GM12878 (cell line): ENCODE results near the gene TTC23L. TPM values are rescaled to one million over a fixed set of nuclear protein-coding genes. Genes with fewer than 3 reads are reported as not detected.

Experiments used
- ATAC-seq: fragments of 200-7000 bp; cut with Tn5 transposase; 3 replicates; pipeline ENCODE4 v1.9.1; 2020; ENCODE audit warnings: mild to moderate bottlenecking, moderate library complexity
- BruUV-seq: library from RNA; stranded (reverse); fragments of 400-500 nt; replicated peaks from 2 replicates; lab custom pipeline; 2021; lab: Mats Ljungman, UMichigan
- CTCF ChIA-PET: fragments of 300-600 bp; sonication (Branson Sonifier 250); formaldehyde crosslinking; extraction: SDS; loops from one replicate; lab custom pipeline; 2021; ENCODE audit warnings: inconsistent platforms; lab: Yijun Ruan, JAX
- POLR2A ChIA-PET: fragments of 350-600 bp; formaldehyde crosslinking; extraction: SDS; loops from one replicate; lab custom pipeline; 2021; ENCODE audit warnings: inconsistent platforms; lab: Charles Lee
- RAD21 ChIA-PET: fragments of 300-600 bp; sonication (Branson Sonifier 250); formaldehyde crosslinking; loops from one replicate; lab custom pipeline; 2023; ENCODE audit warnings: antibody characterized with exemption; ENCODE audit not compliant: unreplicated experiment; lab: Charles Lee
- SMC1A ChIA-PET: fragments of 300-600 bp; sonication (Branson Sonifier 250); formaldehyde crosslinking; loops from one replicate; lab custom pipeline; 2023; ENCODE audit not compliant: unreplicated experiment, uncharacterized antibody; lab: Charles Lee
- DNase-seq: peaks from one replicate; pipeline ENCODE4 v3.0.0-alpha.2; 2011; ENCODE audit warnings: low read depth, low spot score
- FAIRE-seq: peaks from 3 replicates; lab custom pipeline; 2011; peaks lifted over from hg19 to GRCh38; lab: Jason Lieb, UNC
- H2AFZ ChIP-seq: 2 replicates; pipeline ENCODE4 v1.6.0; 2011; ENCODE audit warnings: low read depth, low read length, control low read depth; ENCODE audit not compliant: control insufficient read depth
- H3K27ac ChIP-seq: 2 replicates; pipeline ENCODE4 v1.5.1; 2011; ENCODE audit warnings: control low read depth; ENCODE audit not compliant: control insufficient read depth, insufficient read depth
- H3K27me3 ChIP-seq, 2 experiments: replicated peaks in 1 of 2; 2 replicates each; pipeline versions ENCODE4 v1.6.0 to v1.6.1; 2011; ENCODE audit warnings: low read length in 1 of 2; ENCODE audit not compliant: control insufficient read depth in 2 of 2, insufficient read depth in 2 of 2
- H3K36me3 ChIP-seq, 2 experiments: 2 replicates each; pipeline ENCODE4 v1.5.1; 2011; ENCODE audit warnings: low read length in 1 of 2; ENCODE audit not compliant: control insufficient read depth in 2 of 2, insufficient read depth in 2 of 2
- H3K4me1 ChIP-seq: 2 replicates; pipeline ENCODE4 v1.6.1; 2011; ENCODE audit warnings: mild to moderate bottlenecking, low read length, moderate library complexity, mixed read lengths; ENCODE audit not compliant: control insufficient read depth, insufficient read depth
- H3K4me2 ChIP-seq: 2 replicates; pipeline ENCODE4 v1.6.0; 2011; ENCODE audit warnings: control low read depth; ENCODE audit not compliant: control insufficient read depth, insufficient read depth
- H3K4me3 ChIP-seq: fragments of 200-600 bp; sonication (generic); 2 replicates; pipeline ENCODE4 v1.5.1; 2016
- H3K79me2 ChIP-seq: 2 replicates; pipeline ENCODE4 v1.6.0; 2011; ENCODE audit warnings: low read length; ENCODE audit not compliant: control insufficient read depth, insufficient read depth
- H3K9ac ChIP-seq: 2 replicates; pipeline ENCODE4 v1.8.0; 2011; ENCODE audit warnings: low read length, control low read depth, mixed read lengths; ENCODE audit not compliant: control insufficient read depth, insufficient read depth
- H3K9me3 ChIP-seq: replicated peaks from 3 replicates; pipeline ENCODE4 v1.5.1; 2011; ENCODE audit warnings: mild to moderate bottlenecking, low read length; ENCODE audit not compliant: control insufficient read depth, insufficient read depth
- H4K20me1 ChIP-seq: 2 replicates; pipeline ENCODE4 v1.6.0; 2011; ENCODE audit not compliant: control insufficient read depth, insufficient read depth
- CBFB ChIP-seq: IDR thresholded peaks from 2 replicates; pipeline ENCODE4 v1.6.1; 2016; ENCODE audit warnings: antibody characterized with exemption, low read depth
- CREB1 ChIP-seq: IDR thresholded peaks from 2 replicates; pipeline ENCODE4 v1.6.1; 2012; ENCODE audit warnings: low read depth, mild to moderate bottlenecking, inconsistent platforms
- ETV6 ChIP-seq, 2 experiments: fragments of 450-650 bp in 1 of 2; IDR thresholded peaks in 1 of 2; conservative IDR thresholded peaks in 1 of 2; 2 replicates each; pipeline ENCODE4 v1.6.1; 2014; ENCODE audit warnings: antibody characterized with exemption in 1 of 2, borderline replicate concordance in 1 of 2, low read depth in 1 of 2, mild to moderate bottlenecking in 1 of 2, moderate library complexity in 1 of 2
- FOXK2 ChIP-seq: fragments of 450-650 bp; IDR thresholded peaks from 2 replicates; pipeline ENCODE4 v1.6.1; 2017; ENCODE audit warnings: mild to moderate bottlenecking, moderate library complexity
- GABPA ChIP-seq: IDR thresholded peaks from 2 replicates; pipeline ENCODE4 v1.6.1; 2014; ENCODE audit warnings: antibody characterized with exemption, low read depth, mild to moderate bottlenecking, inconsistent platforms
- HDGF ChIP-seq: fragments of 450-650 bp; IDR thresholded peaks from 2 replicates; pipeline ENCODE4 v1.6.1; 2016; ENCODE audit warnings: antibody characterized with exemption
- IKZF2 ChIP-seq, 2 experiments: fragments of 450-650 bp; IDR thresholded peaks; 2 replicates each; pipeline ENCODE4 v1.6.1; 2017; ENCODE audit warnings: mild to moderate bottlenecking in 2 of 2, moderate library complexity in 2 of 2
- MEF2A ChIP-seq: IDR thresholded peaks from 2 replicates; pipeline ENCODE4 v1.6.1; 2011; ENCODE audit warnings: low read depth, mild to moderate bottlenecking, low read length, moderate library complexity; ENCODE audit not compliant: insufficient read depth
- MLLT1 ChIP-seq: fragments of 450-650 bp; IDR thresholded peaks from 2 replicates; pipeline ENCODE4 v1.6.1; 2016; ENCODE audit warnings: mild to moderate bottlenecking
- MYC ChIP-seq: IDR thresholded peaks from 2 replicates; pipeline ENCODE4 v1.6.1; 2011; ENCODE audit warnings: mild to moderate bottlenecking, low read length, moderate library complexity, inconsistent platforms; ENCODE audit not compliant: insufficient read depth, insufficient replicate concordance, insufficient read length, severe bottlenecking
- NR2F1 ChIP-seq: fragments of 450-650 bp; conservative IDR thresholded peaks from 2 replicates; pipeline ENCODE4 v1.6.1; 2017; ENCODE audit warnings: mild to moderate bottlenecking
- NRF1 ChIP-seq: conservative IDR thresholded peaks from 2 replicates; pipeline ENCODE4 v1.6.1; 2011; ENCODE audit warnings: mild to moderate bottlenecking, low read depth, low read length, improper control_type of control experiment
- PML ChIP-seq: IDR thresholded peaks from 2 replicates; pipeline ENCODE4 v1.6.1; 2012; ENCODE audit warnings: low read length, inconsistent platforms
- POLR2A ChIP-seq: IDR thresholded peaks from 2 replicates; pipeline ENCODE4 v1.6.1; 2011; ENCODE audit warnings: low read depth, mild to moderate bottlenecking, low read length
- RFX5 ChIP-seq: IDR thresholded peaks from 2 replicates; pipeline ENCODE4 v1.6.1; 2011; ENCODE audit warnings: low read depth, low read length, improper control_type of control experiment
- TAF1 ChIP-seq: IDR thresholded peaks from 2 replicates; pipeline ENCODE4 v1.6.1; 2011; ENCODE audit warnings: mild to moderate bottlenecking, low read depth, low read length, borderline replicate concordance
- ZBED1 ChIP-seq: IDR thresholded peaks from 2 replicates; pipeline ENCODE4 v1.6.1; 2016; ENCODE audit warnings: borderline replicate concordance
- ZZZ3 ChIP-seq: IDR thresholded peaks from 2 replicates; pipeline ENCODE4 v1.6.1; 2011; ENCODE audit warnings: low read depth; ENCODE audit not compliant: control insufficient read depth, insufficient read length
- in situ Hi-C: fragments of 300-500 bp; cut with MboI; formaldehyde crosslinking; loops from 9 replicates; pipeline ENCODE4 v1.14.3; 2018; ENCODE audit warnings: mixed read lengths
- intact Hi-C: fragments of 100-400 bp; cut with micrococcal nuclease; formaldehyde crosslinking; loops from one replicate; pipeline ENCODE4 v1.14.2; 2022; ENCODE audit not compliant: unreplicated experiment
- polyA plus RNA-seq, 11 experiments: library from polyadenylated mRNA; depleted of rRNA in 4 of 11; unstranded in 6 of 11; stranded (reverse) in 5 of 11; fragments of >200 nt; fragmentation: Nextera tagmentation in 4 of 11; fragmentation: Illumina TruSeq in 1 of 11; extraction: Ambion mirVana in 4 of 11; extraction: Trizol in 1 of 11; gene quantifications; 1 replicate in 1 of 11; 2 replicates in 10 of 11; pipeline versions ENCODE4 v1.2.1 to v1.2.3, GENCODE V29; 2011 to 2016; ENCODE audit warnings: inconsistent platforms in 2 of 11, missing spikeins in 2 of 11, low read depth in 1 of 11
- total RNA-seq, 4 experiments: library from RNA; depleted of rRNA in 3 of 4; stranded (reverse); fragments of >200 nt in 3 of 4; fragmentation: Illumina TruSeq in 1 of 4; extraction: Trizol in 1 of 4; gene quantifications; 2 replicates each; pipeline versions ENCODE4 v1.2.1 to v1.2.3, GENCODE V29; 2013 to 2021
- TF ChIP-seq, protein P1 (sequence below): fragments of 450-650 bp; IDR thresholded peaks from 2 replicates; pipeline ENCODE4 v1.6.1; 2016; ENCODE audit warnings: mild to moderate bottlenecking, moderate library complexity, borderline replicate concordance

TTC23L gene
- total and polyA plus RNA-seq, 10 of the 15 experiments (the other 5 are each of a cell fraction or from before 2014, with no cell fraction given): 0.09 to 0.34 TPM; not detected in 8

DNA sequence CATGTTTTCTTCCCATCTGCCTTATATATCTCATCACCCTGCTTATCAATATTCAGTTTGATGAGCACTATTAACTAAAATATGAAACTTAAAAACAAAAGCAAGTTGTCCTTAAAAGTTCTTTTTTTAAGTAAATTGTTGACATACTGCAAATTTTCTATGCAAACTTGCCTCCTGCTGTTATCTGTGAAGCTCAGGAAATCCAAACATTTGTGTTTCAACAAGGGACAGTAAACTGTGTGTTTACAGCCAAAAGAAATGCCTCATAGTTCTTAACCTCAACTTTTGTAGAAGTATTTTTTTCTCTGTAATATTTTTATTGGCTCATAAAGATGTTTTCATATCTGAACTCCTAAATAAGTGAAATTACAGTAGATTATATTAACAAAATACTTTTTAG is 7.7 kb upstream of the TTC23L start:
- Histone ChIP-seq H3K36me3 (no peaks in the 10 kb centered on the region), H3K9me3 (no peaks in the 10 kb centered on the region), H4K20me1 (no peaks in the 10 kb centered on the region), H3K79me2 (no peaks in the 10 kb centered on the region), H3K4me1 (no peaks in the 10 kb centered on the region), H3K27me3 (peaks cover 0 to 3% of the 10 kb centered on the region in 2 experiments; a peak in 3 of 4 replicates), H3K4me3 (no peak overlapping the region), H2AFZ (no peak overlapping the region), H3K27ac (no peak overlapping the region), H3K4me2 (no peak overlapping the region), H3K9ac (no peak overlapping the region)
- ATAC-seq (no peak), DNase-seq (no peak), FAIRE-seq (no peak)
- POLR2A ChIA-PET: no interaction called here
- in situ Hi-C loops: no loop called here
- no peak for TF ChIP-seq GABPA
- TF ChIP-seq POLR2A: no peak
- TF ChIP-seq CBFB: no peak
- no peak for TF ChIP-seq ETV6 (conservative IDR thresholded peaks at IDR 0.05 in 1 of 2, IDR thresholded peaks at IDR 0.05 in 1 of 2; ENCODE audit: borderline replicate concordance in 1 of 2, low read depth in 1 of 2)
- TF ChIP-seq NR2F1: no peak
- no peak for TF ChIP-seq CREB1
- no peak for TF ChIP-seq RFX5
- no peak for TF ChIP-seq MEF2A
- TF ChIP-seq FOXK2: no peak
- no peak for TF ChIP-seq PML
- TF ChIP-seq ZZZ3: no peak
- no peak for TF ChIP-seq ZBED1
- no peak for TF ChIP-seq HDGF
- TF ChIP-seq, protein P1, sequence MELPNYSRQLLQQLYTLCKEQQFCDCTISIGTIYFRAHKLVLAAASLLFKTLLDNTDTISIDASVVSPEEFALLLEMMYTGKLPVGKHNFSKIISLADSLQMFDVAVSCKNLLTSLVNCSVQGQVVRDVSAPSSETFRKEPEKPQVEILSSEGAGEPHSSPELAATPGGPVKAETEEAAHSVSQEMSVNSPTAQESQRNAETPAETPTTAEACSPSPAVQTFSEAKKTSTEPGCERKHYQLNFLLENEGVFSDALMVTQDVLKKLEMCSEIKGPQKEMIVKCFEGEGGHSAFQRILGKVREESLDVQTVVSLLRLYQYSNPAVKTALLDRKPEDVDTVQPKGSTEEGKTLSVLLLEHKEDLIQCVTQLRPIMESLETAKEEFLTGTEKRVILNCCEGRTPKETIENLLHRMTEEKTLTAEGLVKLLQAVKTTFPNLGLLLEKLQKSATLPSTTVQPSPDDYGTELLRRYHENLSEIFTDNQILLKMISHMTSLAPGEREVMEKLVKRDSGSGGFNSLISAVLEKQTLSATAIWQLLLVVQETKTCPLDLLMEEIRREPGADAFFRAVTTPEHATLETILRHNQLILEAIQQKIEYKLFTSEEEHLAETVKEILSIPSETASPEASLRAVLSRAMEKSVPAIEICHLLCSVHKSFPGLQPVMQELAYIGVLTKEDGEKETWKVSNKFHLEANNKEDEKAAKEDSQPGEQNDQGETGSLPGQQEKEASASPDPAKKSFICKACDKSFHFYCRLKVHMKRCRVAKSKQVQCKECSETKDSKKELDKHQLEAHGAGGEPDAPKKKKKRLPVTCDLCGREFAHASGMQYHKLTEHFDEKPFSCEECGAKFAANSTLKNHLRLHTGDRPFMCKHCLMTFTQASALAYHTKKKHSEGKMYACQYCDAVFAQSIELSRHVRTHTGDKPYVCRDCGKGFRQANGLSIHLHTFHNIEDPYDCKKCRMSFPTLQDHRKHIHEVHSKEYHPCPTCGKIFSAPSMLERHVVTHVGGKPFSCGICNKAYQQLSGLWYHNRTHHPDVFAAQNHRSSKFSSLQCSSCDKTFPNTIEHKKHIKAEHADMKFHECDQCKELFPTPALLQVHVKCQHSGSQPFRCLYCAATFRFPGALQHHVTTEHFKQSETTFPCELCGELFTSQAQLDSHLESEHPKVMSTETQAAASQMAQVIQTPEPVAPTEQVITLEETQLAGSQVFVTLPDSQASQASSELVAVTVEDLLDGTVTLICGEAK: no peak
- no peak for TF ChIP-seq MLLT1
- TF ChIP-seq MYC: no peak
- no peak for TF ChIP-seq NRF1
- no peak for TF ChIP-seq IKZF2 (IDR thresholded peaks at IDR 0.05)
- TF ChIP-seq TAF1: no peak
- CTCF ChIA-PET: no interaction called here
- intact Hi-C loops: no loop called here
- RAD21 ChIA-PET: no interaction called here
- SMC1A ChIA-PET: no interaction called here
- BruUV-seq: no TSS peak
